Activated CD4-positive, alpha-beta T cell treated with anti-CD3 and anti-CD28 coated beads, Interleukin-2, amount 50 U/mL, for 24 hours (primary cell): ENCODE data around the gene CERS1.

Experiments used
- DNase-seq, 2 donors: peaks; one replicate each; pipeline ENCODE4 v3.0.0-alpha.2; 2020; ENCODE audit warnings: low read depth in 1 of 2, low spot score in 1 of 2

The CERS1 gene

GRCh38 chr19:18898607-18899408 lies 2.9 kb upstream of the CERS1 start:
- no peak for DNase-seq

GRCh38 chr19:18898081-18898606 lies 2.2 kb upstream of the CERS1 start:
- no peak for DNase-seq

GRCh38 chr19:18897094-18898029 lies 1.4 kb upstream of the CERS1 start:
- no peak for DNase-seq

GRCh38 chr19:18896421-18896841 lies 473 bp upstream of the CERS1 start:
- no peak for DNase-seq

GRCh38 chr19:18895038-18895823 lies 727 bp downstream of the CERS1 start:
- DNase-seq = no peak

GRCh38 chr19:18894254-18895037 lies 1.5 kb downstream of the CERS1 start:
- DNase-seq = no peak

GRCh38 chr19:18893587-18894253 lies 2.2 kb downstream of the CERS1 start:
- DNase-seq = no peak

- no peak for DNase-seq
Observed at GRCh38 chr19:18889949-18890745, 5.8 kb downstream of the CERS1 start.

- DNase-seq = no peak
Observed at GRCh38 chr19:18886972-18887371, 9.0 kb downstream of the CERS1 start.

GRCh38 chr19:18883526-18884304 lies 12.2 kb downstream of the CERS1 start:
- DNase-seq = no peak

GRCh38 chr19:18881491-18881890 lies 14.5 kb downstream of the CERS1 start:
- DNase-seq = no peak

GRCh38 chr19:18879579-18880373 lies 16.2 kb downstream of the CERS1 start:
- no peak for DNase-seq

- no peak for DNase-seq
Observed at GRCh38 chr19:18878858-18879578, 16.9 kb downstream of the CERS1 start.

- no peak for DNase-seq
Observed at GRCh38 chr19:18878058-18878797, 17.7 kb downstream of the CERS1 start.

GRCh38 chr19:18876865-18877264 lies 19.1 kb downstream of the CERS1 start:
- DNase-seq = no peak

GRCh38 chr19:18875726-18876125 lies 20.2 kb downstream of the CERS1 start:
- no peak for DNase-seq
